ENCODE data around the gene RPL35.
"Not testable (repeated sequence)": the region's sequence is repeated elsewhere in the genome, so short reads cannot be mapped to it uniquely, and the experiment has no call there.

DNA sequence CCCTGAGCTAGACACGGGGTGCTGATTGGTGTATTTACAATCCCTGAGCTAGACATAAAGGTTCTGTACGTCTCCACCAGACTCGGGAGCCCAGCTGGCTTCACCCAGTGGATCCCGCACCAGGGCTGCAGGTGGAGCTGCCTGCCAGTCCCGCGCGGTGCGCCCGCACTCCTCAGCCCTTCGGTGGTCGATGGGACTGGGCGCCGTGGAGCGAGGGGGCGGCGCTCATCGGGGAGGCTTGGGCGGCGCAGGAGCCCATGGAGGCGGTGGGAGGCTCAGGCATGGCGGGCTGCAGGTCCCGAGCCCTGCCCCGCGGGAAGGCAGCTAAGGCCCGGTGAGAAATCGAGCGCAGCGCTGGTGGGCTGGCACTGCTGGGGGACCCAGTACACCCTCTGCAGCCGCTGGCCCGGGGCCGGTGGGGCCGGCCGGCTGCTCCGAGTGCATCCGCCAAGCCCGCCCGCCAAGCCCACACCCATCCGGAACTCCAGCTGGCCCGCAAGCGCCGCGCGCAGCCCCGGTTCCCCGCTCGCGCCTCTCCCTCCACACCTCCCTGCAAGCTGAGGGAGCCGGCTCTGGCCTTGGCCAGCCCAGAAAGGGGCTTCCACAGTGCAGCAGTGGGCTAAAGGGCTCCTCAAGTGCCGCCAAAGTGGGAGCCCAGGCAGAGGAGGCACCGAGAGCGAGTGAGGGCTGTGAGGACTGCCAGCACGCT is 23.0 kb downstream of the RPL35 start:
- TF ChIP-seq, protein P1, sequence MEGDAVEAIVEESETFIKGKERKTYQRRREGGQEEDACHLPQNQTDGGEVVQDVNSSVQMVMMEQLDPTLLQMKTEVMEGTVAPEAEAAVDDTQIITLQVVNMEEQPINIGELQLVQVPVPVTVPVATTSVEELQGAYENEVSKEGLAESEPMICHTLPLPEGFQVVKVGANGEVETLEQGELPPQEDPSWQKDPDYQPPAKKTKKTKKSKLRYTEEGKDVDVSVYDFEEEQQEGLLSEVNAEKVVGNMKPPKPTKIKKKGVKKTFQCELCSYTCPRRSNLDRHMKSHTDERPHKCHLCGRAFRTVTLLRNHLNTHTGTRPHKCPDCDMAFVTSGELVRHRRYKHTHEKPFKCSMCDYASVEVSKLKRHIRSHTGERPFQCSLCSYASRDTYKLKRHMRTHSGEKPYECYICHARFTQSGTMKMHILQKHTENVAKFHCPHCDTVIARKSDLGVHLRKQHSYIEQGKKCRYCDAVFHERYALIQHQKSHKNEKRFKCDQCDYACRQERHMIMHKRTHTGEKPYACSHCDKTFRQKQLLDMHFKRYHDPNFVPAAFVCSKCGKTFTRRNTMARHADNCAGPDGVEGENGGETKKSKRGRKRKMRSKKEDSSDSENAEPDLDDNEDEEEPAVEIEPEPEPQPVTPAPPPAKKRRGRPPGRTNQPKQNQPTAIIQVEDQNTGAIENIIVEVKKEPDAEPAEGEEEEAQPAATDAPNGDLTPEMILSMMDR (optimal IDR thresholded peaks at IDR 0.05 in 1 of 3, IDR thresholded peaks at IDR 0.05 in 1 of 3, conservative IDR thresholded peaks at IDR 0.05 in 1 of 3; ENCODE audit: extremely low read depth in 1 of 3, insufficient read depth in 2 of 3, low read length in 3 of 3), result not testable (repeated sequence)
- not testable (repeated sequence) for TF ChIP-seq EZH2 (IDR thresholded peaks at IDR 0.05; ENCODE audit: low read length)
